ENCODE data around the gene KRT32. TPM values are rescaled to one million over a fixed set of nuclear protein-coding genes. Genes with fewer than 3 reads are reported as not detected.

Gene KRT32
- total RNA-seq, 1 experiment from 2014 or later: not detected

Small RNAs within 50 kb of the gene (small RNA-seq; reads per million reads assigned to genes)
- 18.8 reads per million, percentile 91 among the genes with 10 or more reads in this experiment for gene RNU2-32P

Other genes starting within 250 kb of the KRT32 start
- gene KRTAP9-2, start 240.7 kb downstream of the KRT32 start, total RNA-seq (2014; rRNA removed; shearing (Covaris generic)): not detected in 2 replicates
- gene KRTAP9-3, start 234.9 kb downstream of the KRT32 start, total RNA-seq (2014; rRNA removed; shearing (Covaris generic)): not detected in 2 replicates
- not detected in 2 replicates for gene KRTAP9-8, start 229.4 kb downstream of the KRT32 start, total RNA-seq (2014; rRNA removed; shearing (Covaris generic))
- not detected in 2 replicates for gene KRTAP9-4, start 217.7 kb downstream of the KRT32 start, total RNA-seq (2014; rRNA removed; shearing (Covaris generic))
- not detected in 2 replicates for gene KRTAP9-9, start 212.0 kb downstream of the KRT32 start, total RNA-seq (2014; rRNA removed; shearing (Covaris generic))
- gene KRTAP9-6, start 202.0 kb downstream of the KRT32 start, total RNA-seq (2014; rRNA removed; shearing (Covaris generic)): not detected in 2 replicates
- not detected in 2 replicates for gene KRTAP9-7, start 191.7 kb downstream of the KRT32 start, total RNA-seq (2014; rRNA removed; shearing (Covaris generic))
- not detected in 2 replicates for gene KRTAP29-1, start 164.5 kb downstream of the KRT32 start, total RNA-seq (2014; rRNA removed; shearing (Covaris generic))
- gene KRTAP16-1, start 158.1 kb downstream of the KRT32 start, total RNA-seq (2014; rRNA removed; shearing (Covaris generic)): not detected in 2 replicates
- gene KRTAP17-1, start 151.7 kb downstream of the KRT32 start, total RNA-seq (2014; rRNA removed; shearing (Covaris generic)): not detected in 2 replicates
- gene KRT33A, start 116.6 kb downstream of the KRT32 start, total RNA-seq (2014; rRNA removed; shearing (Covaris generic)): not detected in 2 replicates
- not detected in 2 replicates for gene KRT33B, start 97.6 kb downstream of the KRT32 start, total RNA-seq (2014; rRNA removed; shearing (Covaris generic))
- not detected in 2 replicates for gene KRT34, start 85.1 kb downstream of the KRT32 start, total RNA-seq (2014; rRNA removed; shearing (Covaris generic))
- not detected in 2 replicates for gene KRT31, start 69.8 kb downstream of the KRT32 start, total RNA-seq (2014; rRNA removed; shearing (Covaris generic))
- not detected in 2 replicates for gene KRT37, start 42.8 kb downstream of the KRT32 start, total RNA-seq (2014; rRNA removed; shearing (Covaris generic))
- not detected in 2 replicates for gene KRT38, start 26.4 kb downstream of the KRT32 start, total RNA-seq (2014; rRNA removed; shearing (Covaris generic))
- not detected in 2 replicates for gene KRT35, start 13.8 kb upstream of the KRT32 start, total RNA-seq (2014; rRNA removed; shearing (Covaris generic))
- gene KRT36, start 22.5 kb upstream of the KRT32 start, total RNA-seq (2014; rRNA removed; shearing (Covaris generic)): not detected in 2 replicates
- 35.5 and 45.8 TPM in 2 replicates for gene KRT13, start 38.2 kb upstream of the KRT32 start, total RNA-seq (2014; rRNA removed; shearing (Covaris generic))
- gene KRT15, start 51.5 kb upstream of the KRT32 start, total RNA-seq (2014; rRNA removed; shearing (Covaris generic)): 14.1 and 15.9 TPM in 2 replicates
- gene KRT19, start 60.9 kb upstream of the KRT32 start, total RNA-seq (2014; rRNA removed; shearing (Covaris generic)): 2,402 and 2,405 TPM in 2 replicates
- not detected in 2 replicates for gene KRT9, start 104.7 kb upstream of the KRT32 start, total RNA-seq (2014; rRNA removed; shearing (Covaris generic))
- not detected in 2 replicates for gene KRT14, start 119.5 kb upstream of the KRT32 start, total RNA-seq (2014; rRNA removed; shearing (Covaris generic))
- gene KRT16, start 145.4 kb upstream of the KRT32 start, total RNA-seq (2014; rRNA removed; shearing (Covaris generic)): 0.38 and 2.1 TPM in 2 replicates
- gene KRT17, start 157.2 kb upstream of the KRT32 start, total RNA-seq (2014; rRNA removed; shearing (Covaris generic)): 286 and 297 TPM in 2 replicates
- gene EIF1, start 221.5 kb upstream of the KRT32 start, total RNA-seq (2014; rRNA removed; shearing (Covaris generic)): 81.6 and 91.6 TPM in 2 replicates
- not detected in 2 replicates for gene GAST, start 244.9 kb upstream of the KRT32 start, total RNA-seq (2014; rRNA removed; shearing (Covaris generic))